GM21528 (cell line): ENCODE measurements around the gene ANKRD11.

ENCODE experiments used
- ATAC-seq: cut with Tn5 transposase; IDR thresholded peaks from one replicate; pipeline ENCODE4 v1.9.1; 2021; ENCODE audit warnings: mild to moderate bottlenecking, moderate library complexity; ENCODE audit not compliant: unreplicated experiment, low FRiP score

ANKRD11 gene

DNA sequence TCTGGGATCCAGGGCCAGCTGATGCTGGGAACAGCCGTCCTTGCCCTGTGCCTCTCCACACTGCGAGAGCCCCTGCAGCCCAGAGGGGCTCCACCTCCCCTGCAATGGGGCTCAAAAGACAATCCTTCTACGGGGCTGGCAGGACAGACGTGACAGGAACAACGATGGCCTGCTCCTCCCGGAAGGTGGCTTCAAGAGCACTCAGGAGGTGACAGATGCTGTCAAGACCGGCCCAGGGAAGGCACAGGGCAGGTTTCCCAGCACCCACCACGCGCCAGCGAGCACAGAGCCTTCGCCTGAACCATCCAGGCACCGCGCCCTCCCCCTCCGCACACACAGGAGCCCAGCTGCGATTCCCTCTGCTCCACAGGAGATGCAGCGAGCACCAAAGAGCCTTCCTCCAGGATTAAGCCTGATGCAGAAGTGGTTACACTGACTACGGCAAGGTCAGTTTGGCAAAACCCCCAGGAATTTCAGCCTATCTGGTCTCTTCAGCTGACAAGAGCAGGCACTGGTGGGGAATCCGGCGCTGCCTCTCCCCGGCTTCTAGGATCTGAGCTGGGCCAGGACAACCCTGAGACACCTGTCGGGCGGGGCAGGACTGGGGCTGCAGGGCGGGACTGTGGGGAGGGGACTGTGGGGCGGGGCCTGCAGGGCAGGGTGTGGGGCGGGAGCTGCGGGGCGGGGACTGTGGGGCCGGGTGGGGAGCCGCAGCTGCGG is 169.4 kb downstream of the ANKRD11 start:
- no peak for ATAC-seq

DNA sequence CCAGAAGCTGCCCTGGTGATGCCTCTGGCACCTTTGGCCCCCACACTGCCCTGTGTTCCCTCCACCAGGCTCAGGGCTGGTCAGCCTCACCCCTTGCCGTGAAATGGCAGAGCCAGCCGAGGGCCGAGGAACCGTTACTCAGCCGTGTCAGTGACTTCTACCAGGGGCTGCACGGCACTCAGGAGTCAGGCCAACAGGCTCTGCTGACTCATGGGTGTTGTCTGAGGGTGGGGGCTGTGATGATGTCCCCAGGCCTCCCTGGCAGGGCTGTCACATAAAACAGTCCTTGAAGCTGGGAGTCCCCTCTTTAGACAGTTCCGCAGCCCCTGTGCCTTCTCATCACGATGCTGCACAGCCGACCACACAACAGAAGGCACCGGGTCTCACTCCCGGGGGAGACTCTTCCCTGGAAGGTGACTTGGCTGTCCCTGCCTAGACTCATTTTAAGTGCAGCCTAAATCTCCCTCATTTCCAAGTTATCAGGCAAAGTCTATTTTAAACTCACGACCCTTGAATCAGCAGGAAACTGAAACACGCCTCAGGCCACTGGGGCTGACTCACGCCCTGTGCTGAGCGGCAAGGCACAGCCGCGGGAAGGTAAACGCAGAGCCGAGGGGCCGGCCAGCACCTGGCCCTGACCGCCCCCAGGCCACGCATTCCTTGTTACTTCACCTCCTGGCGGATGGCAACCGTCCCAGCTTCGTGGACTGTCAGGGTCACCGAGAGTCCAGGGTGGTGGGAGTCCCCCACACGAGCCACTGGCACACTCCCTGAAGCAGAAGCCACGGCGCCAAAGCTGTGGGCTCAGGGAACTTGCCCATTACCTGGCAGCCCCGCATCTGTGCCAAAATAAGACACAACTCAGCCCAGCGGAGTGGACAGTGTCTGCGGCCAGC is 170.2 kb downstream of the ANKRD11 start:
- no peak for ATAC-seq

DNA sequence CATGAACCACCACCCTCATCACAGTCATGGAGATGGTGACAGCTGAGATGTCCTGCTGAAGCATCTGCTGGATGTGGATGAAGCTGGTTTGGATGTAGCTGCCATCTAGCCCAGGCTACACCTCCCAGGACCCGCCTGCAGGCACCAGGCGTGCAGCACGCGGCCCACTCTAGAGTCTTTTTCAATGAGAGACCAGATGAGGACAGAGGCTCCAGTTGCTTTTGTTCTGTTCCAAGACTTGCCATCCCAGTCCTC is 170.8 kb downstream of the ANKRD11 start:
- ATAC-seq: no peak

DNA sequence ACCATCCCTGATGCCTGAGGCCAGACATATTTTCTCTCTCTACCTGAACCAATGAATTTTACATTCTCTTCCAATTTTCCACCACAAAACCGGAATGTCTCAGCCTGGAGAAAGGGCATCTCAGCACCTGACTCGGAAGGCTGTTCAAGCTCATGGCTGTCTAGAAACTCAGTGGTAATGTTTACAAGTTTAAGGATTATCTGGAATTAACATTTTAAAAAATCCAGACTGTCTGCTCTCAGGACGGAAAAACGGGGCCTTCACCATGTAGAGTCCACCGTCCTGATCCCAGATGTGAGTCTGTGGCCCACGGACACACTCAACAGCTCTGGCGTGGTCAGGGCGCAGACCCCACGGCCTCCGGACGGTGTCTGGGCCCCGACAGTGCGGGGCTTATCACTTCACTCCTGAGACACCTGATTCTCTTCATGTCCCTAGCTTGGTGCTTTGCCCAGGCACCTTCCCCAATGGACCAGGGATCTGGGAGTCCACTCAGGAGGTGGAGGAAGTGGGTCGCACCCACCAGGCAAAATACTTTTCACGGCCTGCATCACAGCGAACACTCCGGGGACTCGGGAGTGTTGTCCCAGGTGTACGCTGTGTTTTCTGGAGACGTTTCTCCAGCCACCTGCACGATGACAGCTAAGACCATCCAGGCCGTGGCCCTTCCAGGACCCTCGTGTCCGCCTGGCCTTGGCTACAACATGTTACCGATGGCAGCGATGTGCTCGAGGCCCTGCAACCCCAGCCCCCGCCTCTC is 171.3 kb downstream of the ANKRD11 start:
- ATAC-seq: no peak

DNA sequence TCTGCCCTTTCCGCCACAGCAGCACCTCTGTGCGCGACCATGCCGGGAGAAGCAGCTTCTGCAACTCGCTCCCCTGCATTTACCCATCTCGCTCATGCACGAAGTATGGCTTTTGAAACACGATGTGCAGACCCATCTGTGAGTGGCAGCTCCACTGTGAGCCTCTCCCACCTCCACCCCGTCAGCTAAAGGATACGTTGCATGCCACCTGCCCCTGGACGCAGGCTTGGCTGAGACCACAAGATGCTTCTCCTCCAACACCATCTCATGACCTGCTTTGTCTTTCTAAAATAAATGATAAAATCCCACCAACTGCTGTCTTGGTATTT is 172.0 kb downstream of the ANKRD11 start:
- ATAC-seq: no peak

DNA sequence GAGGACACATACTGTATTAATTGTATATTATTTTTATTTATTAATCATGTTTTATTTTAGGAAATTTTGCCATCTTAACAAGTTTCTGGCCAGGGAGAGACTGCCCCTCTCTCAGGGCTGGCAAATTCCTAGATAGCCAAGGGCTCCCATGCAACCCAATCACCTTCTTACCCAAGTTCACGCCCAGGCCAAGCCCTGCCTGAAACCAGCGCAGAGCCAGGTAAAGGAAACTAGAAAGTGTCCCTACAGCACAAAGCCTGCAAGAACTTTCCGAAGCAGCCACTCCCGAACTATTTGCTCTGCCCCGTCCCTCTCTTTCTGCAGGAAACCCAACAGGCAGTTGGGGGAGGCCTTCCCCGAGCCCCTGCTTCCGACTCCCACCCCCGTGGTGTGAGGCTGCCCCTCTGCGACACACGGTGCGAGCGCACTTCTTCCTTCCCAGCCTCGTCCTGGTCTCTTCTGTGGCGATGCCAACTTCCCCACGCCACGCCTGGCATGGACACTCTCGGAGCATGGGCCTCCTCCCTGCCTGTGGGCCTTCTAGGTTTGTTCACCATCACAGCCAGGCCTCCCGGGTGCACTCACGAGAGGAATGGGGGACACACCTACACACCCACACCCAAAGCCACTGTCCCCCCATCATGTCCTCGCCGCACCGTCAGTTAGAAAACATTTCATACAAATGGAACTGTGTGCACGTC is 172.5 kb downstream of the ANKRD11 start:
- no peak for ATAC-seq

DNA sequence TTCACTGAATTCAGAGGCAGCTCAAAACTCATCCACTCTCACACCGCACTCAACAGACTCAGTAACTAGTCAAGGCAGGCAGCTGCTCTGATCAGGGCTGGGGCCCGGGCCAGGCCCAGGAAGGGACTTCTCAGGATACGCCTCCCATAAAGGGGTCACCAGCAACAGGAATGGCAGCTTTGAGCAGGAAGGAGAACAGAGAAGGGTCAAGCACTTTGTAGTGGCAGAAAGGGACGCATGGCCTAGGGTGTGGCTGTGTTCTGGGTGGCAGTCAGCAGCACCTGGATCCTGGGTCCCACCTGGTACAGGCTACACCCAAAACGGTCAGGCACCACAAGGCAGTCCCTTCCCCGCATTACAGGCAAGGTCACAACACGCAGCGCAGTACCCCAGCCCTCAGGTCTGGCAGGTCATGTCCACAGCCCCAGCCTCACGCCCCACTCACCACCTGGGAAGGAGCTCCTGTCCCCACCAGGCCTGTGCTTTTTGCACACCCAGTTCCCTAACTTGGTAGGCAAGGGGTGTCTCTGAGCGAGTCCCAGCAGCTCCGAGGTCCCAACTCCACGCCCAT is 173.2 kb downstream of the ANKRD11 start:
- no peak for ATAC-seq

DNA sequence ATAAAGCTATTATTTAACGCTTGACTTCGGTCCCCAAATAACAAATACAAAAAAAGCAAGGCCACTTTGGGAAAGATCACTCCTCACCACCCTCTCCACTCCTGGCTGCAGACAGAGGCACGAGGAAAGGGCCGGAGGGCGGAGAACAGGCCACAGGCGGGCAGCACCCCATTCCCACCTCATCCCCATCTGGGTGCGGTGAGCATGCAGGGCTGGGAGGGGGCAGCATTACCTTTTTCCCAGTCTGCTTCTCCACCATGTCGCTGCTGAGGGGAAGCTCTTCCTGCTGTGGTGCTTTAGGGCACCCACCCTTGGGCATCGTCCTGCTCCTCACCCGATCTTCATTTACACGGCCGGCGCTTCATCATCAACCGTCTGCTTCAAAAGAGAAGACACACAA is 173.7 kb downstream of the ANKRD11 start:
- no peak for ATAC-seq

DNA sequence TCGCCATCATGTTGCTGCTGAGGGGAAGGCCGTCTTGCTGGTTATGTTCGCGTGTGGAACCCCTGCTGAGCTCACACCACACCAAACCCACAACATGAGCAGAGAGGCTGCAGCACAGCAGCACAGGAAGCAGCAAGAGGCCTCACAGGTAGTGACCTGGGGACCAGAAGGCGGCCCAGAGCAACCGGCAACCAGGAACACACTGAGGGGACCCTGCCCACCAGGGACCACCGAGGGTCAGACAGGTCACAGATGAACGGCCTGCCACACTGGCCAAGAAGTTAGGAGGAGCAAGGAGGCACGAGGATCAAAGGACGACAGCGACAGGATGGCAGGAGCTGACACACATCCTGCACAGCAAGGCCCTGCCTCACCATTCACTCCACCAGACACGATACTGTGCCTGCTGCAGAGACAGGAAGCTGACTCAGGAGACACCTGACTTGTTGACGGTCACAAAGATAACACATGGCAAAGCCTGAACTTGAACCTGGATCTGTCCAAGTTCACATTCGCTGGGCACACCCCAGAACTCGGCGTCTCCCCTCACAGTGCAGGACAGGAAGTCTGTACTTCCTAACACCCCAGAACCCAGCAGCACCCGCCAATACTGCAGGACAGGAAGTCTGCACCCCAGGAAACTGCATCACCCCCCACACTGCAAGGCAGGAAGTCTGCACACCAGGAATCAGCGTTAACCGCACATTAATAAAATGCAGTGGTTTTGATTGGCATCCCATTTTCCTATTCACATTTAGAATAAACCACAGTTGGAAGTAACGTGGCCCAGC is 174.4 kb downstream of the ANKRD11 start:
- no peak for ATAC-seq

DNA sequence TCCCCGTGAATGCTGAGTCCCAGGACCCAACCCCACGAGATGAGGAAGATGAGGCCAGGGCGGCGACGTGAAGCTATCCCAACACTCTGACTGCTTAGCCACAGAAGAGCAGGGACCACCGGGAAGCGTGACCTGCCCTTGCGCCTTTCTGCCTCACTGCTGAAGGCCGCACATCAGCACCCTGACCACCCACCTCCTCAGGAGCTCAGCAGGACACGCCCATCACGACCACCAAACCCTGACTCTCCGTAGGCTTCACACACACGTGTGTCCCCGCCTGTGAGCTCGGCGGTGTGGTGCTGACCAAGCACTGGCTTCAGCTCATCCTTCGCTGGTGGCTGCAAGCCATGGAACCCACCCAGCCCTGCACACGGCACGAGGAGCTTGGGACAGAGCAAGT is 175.1 kb downstream of the ANKRD11 start:
- no peak for ATAC-seq

DNA sequence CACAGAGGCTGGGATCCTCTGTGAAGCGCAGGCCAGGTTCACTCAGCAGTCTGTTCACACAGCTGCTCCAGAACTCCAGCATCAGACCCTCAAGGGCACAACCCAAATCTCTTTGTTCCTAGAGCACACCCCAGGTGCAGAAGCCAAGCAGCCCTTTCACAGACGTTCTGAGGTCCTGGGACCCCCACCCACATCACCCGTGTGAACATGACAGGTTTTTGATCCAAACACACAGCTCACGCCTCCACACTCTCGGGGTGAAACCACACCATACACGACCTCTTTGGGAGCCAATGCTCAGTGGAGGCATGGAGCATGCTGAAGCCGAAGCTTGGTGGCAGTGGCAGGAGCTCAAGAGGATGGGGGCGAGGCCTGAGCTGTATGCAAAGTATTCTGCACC is 175.5 kb downstream of the ANKRD11 start:
- no peak for ATAC-seq

DNA sequence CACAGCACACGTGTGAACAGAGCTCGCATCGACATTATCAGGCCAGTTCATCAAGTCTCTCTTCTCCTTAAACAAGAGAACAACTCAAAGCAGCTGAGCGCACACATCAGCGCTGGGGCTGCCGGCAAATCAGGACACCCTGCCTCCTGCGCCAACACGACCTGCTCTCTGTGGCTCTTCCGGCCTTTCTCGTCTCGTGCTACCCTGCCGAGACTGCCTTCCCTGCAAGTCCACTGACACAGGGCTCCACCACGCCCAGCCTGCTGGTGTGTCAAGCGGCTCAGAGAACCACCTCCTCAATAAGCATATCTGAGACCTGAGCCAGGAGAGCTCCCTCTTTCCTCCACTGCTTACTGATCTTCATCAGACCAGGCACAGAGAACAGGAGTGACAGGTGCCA is 176.0 kb downstream of the ANKRD11 start:
- ATAC-seq: no peak

DNA sequence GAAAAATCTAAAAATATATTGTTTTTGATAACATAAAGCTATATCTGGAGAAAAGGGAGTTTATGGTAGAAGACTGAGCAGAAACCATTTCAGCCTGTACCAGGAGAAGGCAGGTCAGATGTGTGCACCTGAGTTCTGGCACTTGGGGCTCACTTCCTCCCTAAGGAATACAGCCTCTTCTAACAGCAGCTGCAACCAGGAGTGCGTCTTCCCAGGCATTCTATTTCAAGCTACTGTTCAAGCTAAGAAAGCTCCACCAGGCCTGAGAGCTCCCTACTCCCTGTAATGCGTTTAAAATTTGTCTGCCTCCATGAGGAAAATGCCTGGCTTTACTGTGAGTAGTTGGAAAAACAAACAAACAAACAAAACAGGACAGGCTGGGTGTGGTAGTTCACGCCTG is 176.8 kb downstream of the ANKRD11 start:
- no peak for ATAC-seq

DNA sequence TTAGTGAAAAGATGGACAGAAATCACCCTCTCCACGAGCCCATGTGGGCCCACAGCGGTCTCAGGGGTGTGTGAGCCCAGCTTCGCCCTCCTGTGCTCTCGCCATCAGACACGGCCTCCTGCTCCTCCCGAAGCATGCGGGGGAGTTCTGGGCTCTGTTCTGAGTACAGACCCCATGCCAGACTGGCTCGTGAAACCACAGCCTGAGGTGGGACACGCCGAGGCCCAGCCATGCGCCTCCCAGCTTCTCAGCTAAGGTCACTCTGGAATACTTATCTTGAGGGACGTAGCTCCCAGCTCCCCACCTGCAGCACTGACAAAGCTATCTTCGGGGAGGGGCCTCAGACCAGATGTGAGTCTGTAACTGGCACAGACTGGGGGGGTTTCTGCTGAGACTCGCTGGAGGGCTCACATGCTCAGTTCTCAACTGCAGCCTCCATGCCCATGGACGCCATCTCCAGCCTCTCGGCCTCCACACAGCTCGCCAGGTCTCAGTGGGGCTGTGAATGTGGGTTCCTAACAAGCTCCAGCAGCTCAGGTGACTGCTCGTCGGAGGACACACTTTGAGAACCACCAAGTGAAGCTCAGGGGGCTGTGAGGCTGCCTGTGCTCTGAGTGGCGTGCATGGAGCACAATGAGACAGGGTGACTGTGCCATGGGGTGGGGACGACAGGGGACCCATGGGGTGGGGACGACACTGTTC is 177.6 kb downstream of the ANKRD11 start:
- no peak for ATAC-seq

DNA sequence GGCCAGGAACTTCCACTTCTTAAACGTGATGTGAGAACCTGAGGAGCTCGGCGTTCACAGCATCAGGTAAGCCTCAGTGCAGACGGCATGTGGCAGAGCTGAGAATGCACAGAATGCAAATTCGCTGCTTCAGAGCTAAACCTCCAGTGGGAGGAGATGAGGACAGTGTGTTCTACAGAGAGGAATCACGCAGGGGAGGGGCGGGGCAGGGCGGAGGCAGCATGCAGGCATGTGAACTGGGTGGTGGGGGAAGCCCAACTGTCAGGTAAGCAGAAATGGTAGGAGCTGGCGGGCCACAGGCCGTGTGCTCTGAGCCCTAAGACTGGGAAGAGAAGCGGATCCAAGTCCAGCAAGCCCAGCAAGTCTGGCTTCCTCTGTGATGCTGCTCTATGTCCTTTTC is 178.2 kb downstream of the ANKRD11 start:
- ATAC-seq: no peak

DNA sequence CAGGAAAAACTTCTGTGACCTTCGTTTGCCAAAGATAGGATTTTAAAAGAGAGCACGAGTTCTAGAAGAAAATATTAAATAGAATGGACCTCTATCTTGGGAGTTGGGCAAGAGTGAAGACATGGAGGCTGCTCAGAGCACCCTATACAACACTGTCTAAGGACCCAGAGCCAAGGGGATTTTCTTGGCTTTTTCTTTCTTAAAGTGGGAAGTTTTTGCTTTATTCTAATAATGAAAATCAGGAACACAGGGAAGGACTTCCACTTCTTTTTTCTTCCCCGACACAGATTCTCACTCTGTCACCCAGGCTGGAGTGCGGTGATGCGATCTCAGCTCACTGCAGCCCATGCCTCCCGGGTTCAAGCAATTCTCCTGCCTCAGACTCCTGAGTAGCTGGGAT is 178.7 kb downstream of the ANKRD11 start:
- ATAC-seq: no peak

DNA sequence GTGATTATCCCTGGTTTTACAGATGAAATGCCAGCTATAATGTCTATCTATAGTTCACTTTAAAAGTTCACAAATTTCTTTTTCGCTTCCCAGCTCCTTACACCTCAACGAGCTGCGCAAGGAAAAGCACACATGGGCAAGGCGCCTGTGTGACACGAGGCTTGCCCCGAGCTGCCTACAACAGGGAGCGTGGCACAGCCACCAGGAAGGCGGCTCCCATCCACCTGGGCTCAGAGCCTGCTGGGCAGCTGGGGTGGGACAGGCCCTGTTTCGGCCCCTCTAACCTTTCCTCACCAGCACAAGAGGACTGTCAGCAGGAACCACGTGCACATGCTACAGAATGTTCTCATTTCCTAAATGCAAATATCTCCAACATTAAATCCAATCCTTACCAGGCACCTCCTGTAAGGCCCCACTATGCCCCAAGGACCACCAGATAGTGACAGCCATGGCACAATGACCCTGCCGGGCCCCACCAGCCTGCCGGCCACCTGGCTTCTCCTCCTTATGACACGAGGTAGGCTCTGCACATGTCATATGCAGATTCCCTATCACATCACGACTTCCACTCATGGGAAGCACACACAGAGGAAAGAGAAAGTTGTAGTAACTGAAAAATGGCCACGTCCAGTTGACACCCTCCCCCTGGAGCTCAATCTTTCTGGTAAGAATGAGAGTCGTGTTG is 180.8 kb downstream of the ANKRD11 start:
- ATAC-seq: no peak

DNA sequence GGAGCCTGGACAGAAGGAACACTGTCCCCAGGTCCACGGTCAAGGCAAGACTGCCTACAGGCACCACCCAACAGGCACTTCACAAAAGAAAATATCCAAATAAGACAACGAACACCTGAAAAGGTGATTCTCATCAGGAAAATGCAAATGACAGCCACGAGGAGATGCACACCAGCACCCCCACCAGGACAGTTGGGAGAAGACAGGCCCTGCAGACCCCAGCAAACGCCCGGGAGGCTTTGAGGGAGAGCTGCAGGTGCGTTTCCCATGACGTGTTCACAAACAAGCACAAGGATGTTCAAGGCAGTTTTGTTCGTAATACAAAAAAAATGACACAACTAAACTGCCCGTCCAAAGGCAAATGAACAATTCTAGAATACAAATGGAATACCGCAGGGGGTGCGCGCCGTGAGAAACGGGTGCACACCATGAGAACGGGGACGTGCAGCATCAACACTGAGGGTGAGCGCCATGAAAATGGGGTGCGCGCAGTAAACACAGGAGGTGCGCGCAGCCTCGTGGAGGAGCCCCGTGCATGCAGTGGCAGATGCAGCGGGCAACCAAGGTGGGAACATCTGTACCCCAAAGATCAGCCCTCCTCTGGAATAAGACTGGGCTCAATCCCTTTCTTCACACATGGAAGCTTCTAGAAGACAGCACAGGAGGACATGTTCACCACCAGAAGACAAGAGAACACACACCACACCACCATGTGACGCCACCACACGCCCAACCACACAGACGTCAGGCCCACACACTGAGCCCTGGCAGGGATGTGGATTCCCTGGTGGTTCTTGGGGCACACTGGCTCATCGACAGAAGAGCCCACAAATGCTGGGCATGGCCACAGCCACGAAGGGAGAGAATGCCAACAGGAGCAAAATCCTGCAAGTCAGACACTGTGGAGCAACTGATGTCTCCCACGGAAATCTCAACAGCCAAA is 181.7 kb downstream of the ANKRD11 start:
- no peak for ATAC-seq
